Loucy (cell line): ENCODE data around the gene CASP6.

ENCODE experiments used
- EZH2phosphoT487 ChIP-seq: fragments of 200-600 bp; IDR thresholded peaks from 2 replicates; pipeline ENCODE4 v1.6.1; 2018; ENCODE audit warnings: antibody characterized with exemption, mild to moderate bottlenecking, moderate library complexity, borderline replicate concordance
- TF ChIP-seq, protein P1 (sequence below): fragments of 200-600 bp; sonication (generic); conservative IDR thresholded peaks from 2 replicates; pipeline ENCODE4 v1.5.1; 2014; ENCODE audit warnings: mild to moderate bottlenecking, antibody characterized with exemption, low read length

DNA sequence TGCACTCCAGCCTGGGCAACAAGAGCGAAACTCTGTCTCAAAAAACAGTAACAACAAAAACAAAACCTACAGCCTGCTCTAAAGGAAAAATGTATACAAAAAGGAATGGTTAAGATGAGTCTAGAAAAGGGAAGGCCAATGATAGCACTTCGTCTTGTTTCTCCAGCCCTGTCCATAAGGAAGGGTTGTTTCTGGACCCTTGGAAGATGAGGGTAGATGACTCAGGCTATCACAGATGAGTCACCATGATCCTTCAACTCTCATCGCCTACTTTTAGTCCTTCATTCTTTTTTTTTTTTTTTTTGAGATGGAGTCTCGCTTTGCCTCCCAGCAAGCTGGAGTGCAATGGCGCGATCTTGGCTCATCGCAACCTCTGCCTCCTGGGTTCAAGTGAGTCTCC is 17.8 kb upstream of the CASP6 start:
- TF ChIP-seq, protein P1, sequence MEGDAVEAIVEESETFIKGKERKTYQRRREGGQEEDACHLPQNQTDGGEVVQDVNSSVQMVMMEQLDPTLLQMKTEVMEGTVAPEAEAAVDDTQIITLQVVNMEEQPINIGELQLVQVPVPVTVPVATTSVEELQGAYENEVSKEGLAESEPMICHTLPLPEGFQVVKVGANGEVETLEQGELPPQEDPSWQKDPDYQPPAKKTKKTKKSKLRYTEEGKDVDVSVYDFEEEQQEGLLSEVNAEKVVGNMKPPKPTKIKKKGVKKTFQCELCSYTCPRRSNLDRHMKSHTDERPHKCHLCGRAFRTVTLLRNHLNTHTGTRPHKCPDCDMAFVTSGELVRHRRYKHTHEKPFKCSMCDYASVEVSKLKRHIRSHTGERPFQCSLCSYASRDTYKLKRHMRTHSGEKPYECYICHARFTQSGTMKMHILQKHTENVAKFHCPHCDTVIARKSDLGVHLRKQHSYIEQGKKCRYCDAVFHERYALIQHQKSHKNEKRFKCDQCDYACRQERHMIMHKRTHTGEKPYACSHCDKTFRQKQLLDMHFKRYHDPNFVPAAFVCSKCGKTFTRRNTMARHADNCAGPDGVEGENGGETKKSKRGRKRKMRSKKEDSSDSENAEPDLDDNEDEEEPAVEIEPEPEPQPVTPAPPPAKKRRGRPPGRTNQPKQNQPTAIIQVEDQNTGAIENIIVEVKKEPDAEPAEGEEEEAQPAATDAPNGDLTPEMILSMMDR, result no peak
- TF ChIP-seq EZH2phosphoT487, result no peak
